ENCODE measurements around the gene TMC5. TPM values are rescaled to one million over a fixed set of nuclear protein-coding genes. Genes with fewer than 3 reads are reported as not detected.
A peak's percentile ranks its signal among the peaks of the same experiment; 100 is the strongest.

TMC5 gene
- total RNA-seq, 2 experiments from 2014 or later: not detected

DNA sequence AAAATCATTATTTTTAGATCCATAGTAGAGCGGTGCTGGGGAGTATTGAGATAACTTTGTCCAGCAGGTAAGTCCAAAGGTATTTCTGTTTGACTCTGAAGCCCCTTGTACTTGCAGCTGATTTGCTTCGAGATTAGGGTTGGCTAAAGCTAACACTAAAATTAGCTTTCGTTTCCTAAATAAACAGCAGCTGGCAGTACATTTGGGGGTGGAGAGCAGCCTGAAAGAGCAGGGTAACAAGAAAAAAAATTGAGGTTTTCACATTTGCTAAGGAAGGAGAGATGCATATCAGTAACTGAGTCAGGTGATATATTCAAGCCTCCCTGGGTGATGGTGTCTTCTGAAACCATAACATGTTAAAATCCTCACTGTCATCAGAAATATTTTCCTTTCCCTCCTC lies 37.4 kb upstream of the TMC5 start:
- Histone ChIP-seq H3K4me1 (ENCODE audit: insufficient read depth, low read length) (peaks cover 19% of the 10 kb centered on the region), H3K36me3 (ENCODE audit: insufficient read depth, low read length) (no peaks in the 10 kb centered on the region), H3K27ac (ENCODE audit: low read depth in 1 of 2, low read length in 2 of 2) (peak overlapping the region in 1 of 2 donors; percentile 30), H3K9me3 (ENCODE audit: control insufficient read depth in 1 of 2, insufficient read depth in 1 of 2, low read length in 2 of 2) (no peaks in the 10 kb centered on the region), H3K4me3 (ENCODE audit: low read length) (no peak overlapping the region), H3K27me3 (ENCODE audit: control insufficient read depth in 1 of 2, insufficient read depth in 2 of 2, low read length in 2 of 2) (no peaks in the 10 kb centered on the region)
- ATAC-seq (ENCODE audit: poor library complexity) (no peak), DNase-seq (peak in 2 of 14 experiments; percentile 5 to 52)
- Mint-ChIP-seq H3K27me3 (peaks cover 11% of the 10 kb centered on the region), H3K9me3 (no peaks in the 10 kb centered on the region), H3K4me3 (no peak overlapping the region), H3K27ac (no peak overlapping the region), H3K4me1 (ENCODE audit: low read depth) (peaks cover 7% of the 10 kb centered on the region), H3K36me3 (ENCODE audit: low read depth) (no peaks in the 10 kb centered on the region)
- no peak for TF ChIP-seq CTCF (IDR thresholded peaks at IDR 0.05)
- ChIA-PET CTCF (no interaction called here), POLR2A (no interaction called here)
- intact Hi-C loops (cut with DNase I, micrococcal nuclease): no loop called here

GRCh38 chr16:19382084-19382801 lies 35.4 kb upstream of the TMC5 start:
- CTCF ChIA-PET: no interaction called here
- no peak overlapping the region for H3K27ac Mint-ChIP-seq

DNA sequence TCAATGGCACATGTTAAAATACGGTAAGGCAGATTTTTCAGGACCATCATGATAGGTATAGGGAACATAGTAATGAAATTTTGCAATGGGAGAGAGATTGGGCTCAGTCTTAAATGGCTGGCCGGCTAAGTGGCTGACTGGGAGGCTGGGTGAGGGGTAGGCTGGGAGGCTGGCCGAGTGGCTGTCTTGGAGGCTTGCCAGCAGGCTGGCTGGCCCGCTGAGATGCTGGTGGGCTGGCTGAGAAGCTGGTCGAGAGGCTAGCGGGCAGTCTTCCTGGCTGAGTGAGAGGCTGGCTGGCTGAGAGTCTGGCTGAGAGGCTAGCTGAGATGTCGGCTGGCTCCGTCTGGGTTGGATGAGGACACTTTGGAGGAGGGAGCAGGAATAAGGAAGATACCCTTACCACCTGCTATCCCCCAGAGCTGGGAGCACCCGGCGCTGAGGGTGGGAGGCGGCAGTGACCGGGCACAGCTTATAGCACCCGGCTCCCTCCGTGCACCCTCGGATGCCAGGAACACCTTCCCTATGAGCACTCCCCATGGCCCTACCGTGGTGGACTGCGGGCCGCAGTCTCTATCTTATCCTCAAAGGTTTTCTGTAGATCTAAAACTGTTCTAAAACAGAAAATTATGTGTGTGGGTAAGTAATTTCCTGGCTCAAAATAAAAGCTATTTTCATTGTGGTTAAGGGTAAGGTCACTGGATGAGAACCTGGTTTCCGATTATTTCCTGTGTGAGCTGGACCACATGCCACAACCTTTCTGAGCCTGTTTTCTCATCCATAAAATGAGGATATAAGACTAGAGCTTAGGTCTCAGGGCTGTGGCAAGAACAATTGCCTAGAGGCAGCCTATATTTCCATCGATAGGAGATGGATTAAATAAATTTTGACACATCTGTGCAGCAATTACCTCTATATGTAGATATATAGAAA lies 34.5 kb upstream of the TMC5 start:
- Mint-ChIP-seq H3K4me3 (no peak overlapping the region), H3K27ac (no peak overlapping the region), H3K27me3 (peaks cover 23% of the 10 kb centered on the region), H3K4me1 (ENCODE audit: low read depth) (peaks cover 7% of the 10 kb centered on the region), H3K9me3 (no peaks in the 10 kb centered on the region), H3K36me3 (ENCODE audit: low read depth) (no peaks in the 10 kb centered on the region)
- ChIA-PET CTCF (no interaction called here), POLR2A (no interaction called here)
- intact Hi-C loops (cut with DNase I, micrococcal nuclease): no loop called here
- Histone ChIP-seq H3K27ac (ENCODE audit: low read depth in 1 of 2, low read length in 2 of 2) (no peak overlapping the region), H3K27me3 (ENCODE audit: control insufficient read depth in 1 of 2, insufficient read depth in 2 of 2, low read length in 2 of 2) (no peaks in the 10 kb centered on the region), H3K4me3 (ENCODE audit: low read length) (no peak overlapping the region), H3K9me3 (ENCODE audit: control insufficient read depth in 1 of 2, insufficient read depth in 1 of 2, low read length in 2 of 2) (no peaks in the 10 kb centered on the region), H3K4me1 (ENCODE audit: insufficient read depth, low read length) (peaks cover 19% of the 10 kb centered on the region), H3K36me3 (ENCODE audit: insufficient read depth, low read length) (no peaks in the 10 kb centered on the region)
- no peak for ATAC-seq (ENCODE audit: poor library complexity)
- no peak for TF ChIP-seq CTCF (IDR thresholded peaks at IDR 0.05)
- peak in 1 of 14 experiments; percentile 23 for DNase-seq

More at GRCh38 chr16:19382084-19382801, 35.4 kb upstream of the TMC5 start:
- Mint-ChIP-seq H3K36me3 (ENCODE audit: low read depth) (no peaks in the 10 kb centered on the region), H3K4me1 (ENCODE audit: low read depth) (peaks cover 7% of the 10 kb centered on the region), H3K4me3 (no peak overlapping the region), H3K27me3 (peaks cover 15% of the 10 kb centered on the region), H3K9me3 (no peaks in the 10 kb centered on the region)
- H3K9me3 ChIP-seq (ENCODE audit: control insufficient read depth in 1 of 2, insufficient read depth in 1 of 2, low read length in 2 of 2): no peaks in the 10 kb centered on the region
- no peaks in the 10 kb centered on the region for H3K27me3 ChIP-seq (ENCODE audit: control insufficient read depth in 1 of 2, insufficient read depth in 2 of 2, low read length in 2 of 2)
- H3K27ac ChIP-seq (ENCODE audit: low read depth in 1 of 2, low read length in 2 of 2): no peak overlapping the region
- ATAC-seq (ENCODE audit: poor library complexity): no peak
- peaks cover 19% of the 10 kb centered on the region for H3K4me1 ChIP-seq (ENCODE audit: insufficient read depth, low read length)
- TF ChIP-seq CTCF (IDR thresholded peaks at IDR 0.05): no peak
- no peaks in the 10 kb centered on the region for H3K36me3 ChIP-seq (ENCODE audit: insufficient read depth, low read length)
- POLR2A ChIA-PET: no interaction called here
- intact Hi-C loops (cut with DNase I, micrococcal nuclease): no loop called here
- DNase-seq: no peak
- no peak overlapping the region for H3K4me3 ChIP-seq (ENCODE audit: low read length)
